Endothelial cell (in vitro differentiated cells): ENCODE results near the gene CEBPB. TPM values are rescaled to one million over a fixed set of nuclear protein-coding genes. Genes with fewer than 3 reads are reported as not detected.

Experiments used
- DNase-seq: peaks from one replicate; pipeline ENCODE4 v3.0.0; 2021; ENCODE audit warnings: low spot score
- H3K27ac Mint-ChIP-seq: one replicate; pipeline ENCODE4 v1.8.0; 2021; ENCODE audit warnings: mixed read lengths, inconsistent platforms; ENCODE audit not compliant: unreplicated experiment
- H3K27me3 Mint-ChIP-seq: one replicate; pipeline ENCODE4 v1.8.0; 2021; ENCODE audit warnings: mild to moderate bottlenecking, moderate library complexity, mixed read lengths, inconsistent platforms; ENCODE audit not compliant: unreplicated experiment
- H3K36me3 Mint-ChIP-seq: one replicate; pipeline ENCODE4 v1.8.0; 2021; ENCODE audit warnings: mild to moderate bottlenecking, low read depth, mixed read lengths, inconsistent platforms; ENCODE audit not compliant: unreplicated experiment
- H3K4me1 Mint-ChIP-seq: one replicate; pipeline ENCODE4 v1.8.0; 2021; ENCODE audit warnings: mild to moderate bottlenecking, mixed read lengths, inconsistent platforms; ENCODE audit not compliant: unreplicated experiment
- H3K4me3 Mint-ChIP-seq: one replicate; pipeline ENCODE4 v1.8.0; 2021; ENCODE audit warnings: mild to moderate bottlenecking, mixed read lengths, inconsistent platforms; ENCODE audit not compliant: unreplicated experiment
- H3K9me3 Mint-ChIP-seq: one replicate; pipeline ENCODE4 v1.8.0; 2021; ENCODE audit warnings: mixed read lengths, inconsistent platforms; ENCODE audit not compliant: unreplicated experiment
- total RNA-seq: library from RNA; stranded (reverse); fragmentation: NEBNext Ultra II Directional; extraction: Animal tissue kit (Norgen Biotek cat#: 25700); gene quantifications from one replicate; pipeline ENCODE4 v1.2.1, GENCODE V29; 2021; ENCODE audit not compliant: unreplicated experiment
- TF ChIP-seq, protein P1 (sequence below): fragments of 200-600 bp; sonication (generic); IDR thresholded peaks from one replicate; pipeline ENCODE4 v1.5.0; 2021; ENCODE audit warnings: antibody characterized with exemption; ENCODE audit not compliant: unreplicated experiment

CEBPB gene
- total RNA-seq, 1 donor from 2014 or later, result 28.1 TPM

DNA sequence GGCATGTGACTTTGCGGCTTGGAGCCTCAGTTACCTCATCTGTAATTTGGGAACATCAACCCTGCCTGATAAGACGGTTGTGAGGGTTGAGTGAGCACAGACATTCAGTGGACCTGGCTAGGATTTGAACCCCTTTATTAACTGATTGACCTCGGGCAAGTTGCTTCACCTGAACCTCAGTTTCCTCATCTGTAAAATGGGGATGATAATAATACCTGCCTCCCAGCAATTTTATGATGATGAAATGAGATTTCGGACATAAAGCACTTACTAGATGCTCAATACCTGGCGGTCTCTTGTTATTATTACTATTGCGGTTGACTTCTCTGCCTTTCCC, 51.5 kb downstream of the CEBPB start:
- Mint-ChIP-seq H3K9me3 (no peaks in the 10 kb centered on the region), H3K27me3 (peaks cover 8% of the 10 kb centered on the region), H3K36me3 (peaks cover 5% of the 10 kb centered on the region), H3K4me3 (no peak overlapping the region), H3K4me1 (peaks cover 25% of the 10 kb centered on the region), H3K27ac (no peak overlapping the region)
- no peak for DNase-seq
- TF ChIP-seq, protein P1, sequence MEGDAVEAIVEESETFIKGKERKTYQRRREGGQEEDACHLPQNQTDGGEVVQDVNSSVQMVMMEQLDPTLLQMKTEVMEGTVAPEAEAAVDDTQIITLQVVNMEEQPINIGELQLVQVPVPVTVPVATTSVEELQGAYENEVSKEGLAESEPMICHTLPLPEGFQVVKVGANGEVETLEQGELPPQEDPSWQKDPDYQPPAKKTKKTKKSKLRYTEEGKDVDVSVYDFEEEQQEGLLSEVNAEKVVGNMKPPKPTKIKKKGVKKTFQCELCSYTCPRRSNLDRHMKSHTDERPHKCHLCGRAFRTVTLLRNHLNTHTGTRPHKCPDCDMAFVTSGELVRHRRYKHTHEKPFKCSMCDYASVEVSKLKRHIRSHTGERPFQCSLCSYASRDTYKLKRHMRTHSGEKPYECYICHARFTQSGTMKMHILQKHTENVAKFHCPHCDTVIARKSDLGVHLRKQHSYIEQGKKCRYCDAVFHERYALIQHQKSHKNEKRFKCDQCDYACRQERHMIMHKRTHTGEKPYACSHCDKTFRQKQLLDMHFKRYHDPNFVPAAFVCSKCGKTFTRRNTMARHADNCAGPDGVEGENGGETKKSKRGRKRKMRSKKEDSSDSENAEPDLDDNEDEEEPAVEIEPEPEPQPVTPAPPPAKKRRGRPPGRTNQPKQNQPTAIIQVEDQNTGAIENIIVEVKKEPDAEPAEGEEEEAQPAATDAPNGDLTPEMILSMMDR, result no peak

Other genes with a start within 250 kb of the CEBPB start
- gene SNAI1, start 207.8 kb upstream of the CEBPB start, total RNA-seq, result 26.4 TPM
- 223 TPM for gene UBE2V1, start 77.7 kb upstream of the CEBPB start, total RNA-seq
- 39.7 TPM for gene PEDS1, start 37.1 kb upstream of the CEBPB start, total RNA-seq